Neural cell (in vitro differentiated cells): ENCODE measurements around the gene LSM8. TPM values are rescaled to one million over a fixed set of nuclear protein-coding genes. Genes with fewer than 3 reads are reported as not detected.

ENCODE experiments used
- H2AFZ ChIP-seq: fragments of 200-600, 300-800 bp; sonication (generic), shearing (Covaris generic); 2 replicates; pipeline ENCODE4 v1.6.0; 2014; ENCODE audit warnings: low read depth, mild to moderate bottlenecking, antibody characterized with exemption, low read length, moderate library complexity
- H3F3A ChIP-seq: fragments of 200-600 bp; shearing (Covaris generic); 2 replicates; pipeline ENCODE4 v1.6.1; 2016; ENCODE audit warnings: mild to moderate bottlenecking, moderate library complexity, mixed read lengths, antibody characterized with exemption, low read length; ENCODE audit not compliant: insufficient read depth, poor library complexity, severe bottlenecking
- H3K27ac ChIP-seq: fragments of 200-600, 300-800 bp; sonication (generic), shearing (Covaris generic); 2 replicates; pipeline ENCODE4 v1.5.1; 2014; ENCODE audit warnings: mild to moderate bottlenecking, low read length, moderate library complexity
- H3K27me3 ChIP-seq: fragments of 300-800, 200-600 bp; sonication (generic), shearing (Covaris generic); 2 replicates; pipeline ENCODE4 v1.6.0; 2014; ENCODE audit warnings: mild to moderate bottlenecking, low read depth, low read length, moderate library complexity; ENCODE audit not compliant: insufficient read depth
- H3K36me3 ChIP-seq: fragments of 300-800, 200-600 bp; sonication (generic), shearing (Covaris generic); 2 replicates; pipeline ENCODE4 v1.5.1; 2014; ENCODE audit warnings: mild to moderate bottlenecking, antibody characterized with exemption, low read length, moderate library complexity; ENCODE audit not compliant: insufficient read depth
- H3K4me2 ChIP-seq: fragments of 300-800, 200-600 bp; sonication (generic), shearing (Covaris generic); 2 replicates; pipeline ENCODE4 v1.6.0; 2014; ENCODE audit warnings: mild to moderate bottlenecking, low read length
- H3K4me3 ChIP-seq: fragments of 300-800, 200-600 bp; sonication (generic), shearing (Covaris generic); 2 replicates; pipeline ENCODE4 v1.5.1; 2014; ENCODE audit warnings: mild to moderate bottlenecking, low read length, moderate library complexity
- H3K79me2 ChIP-seq: fragments of 200-600 bp; shearing (Covaris generic); replicated peaks from 2 replicates; pipeline ENCODE4 v1.6.0; 2014; ENCODE audit warnings: mild to moderate bottlenecking, low read length, moderate library complexity; ENCODE audit not compliant: insufficient read depth
- H3K9ac ChIP-seq: fragments of 300-800, 200-600 bp; sonication (generic), shearing (Covaris generic); 2 replicates; pipeline ENCODE4 v1.6.1; 2016; ENCODE audit warnings: mild to moderate bottlenecking, low read length, mixed read lengths
- H3K9me2 ChIP-seq: fragments of 200-600 bp; shearing (Covaris generic); 2 replicates; pipeline ENCODE4 v1.6.1; 2016; ENCODE audit warnings: mild to moderate bottlenecking, low read length, mixed read lengths; ENCODE audit not compliant: insufficient read depth
- H3K9me3 ChIP-seq: fragments of 200-600, 300-800 bp; sonication (generic), shearing (Covaris generic); 2 replicates; pipeline ENCODE4 v1.6.1; 2016; ENCODE audit warnings: mild to moderate bottlenecking, mixed run types, low read length, moderate library complexity, mixed read lengths
- H4K20me1 ChIP-seq: fragments of 200-600 bp; shearing (Covaris generic); 2 replicates; pipeline ENCODE4 v1.6.1; 2016; ENCODE audit warnings: mild to moderate bottlenecking, mixed run types; ENCODE audit not compliant: insufficient read depth
- EP300 ChIP-seq: fragments of 450-650 bp; conservative IDR thresholded peaks from 2 replicates; pipeline ENCODE4 v1.6.1; 2014; ENCODE audit warnings: antibody characterized with exemption, mild to moderate bottlenecking, moderate library complexity; ENCODE audit not compliant: poor library complexity, severe bottlenecking
- EZH2 ChIP-seq: fragments of 200-600, 300-800 bp; shearing (Covaris generic), sonication (generic); IDR thresholded peaks from 2 replicates; pipeline ENCODE4 v1.6.1; 2014; ENCODE audit warnings: antibody characterized with exemption, low read length, borderline replicate concordance, mild to moderate bottlenecking; ENCODE audit not compliant: insufficient read depth, poor library complexity, severe bottlenecking
- MXI1 ChIP-seq: fragments of 450-650 bp; conservative IDR thresholded peaks from 2 replicates; pipeline ENCODE4 v1.6.1; 2014; ENCODE audit warnings: antibody characterized with exemption, mild to moderate bottlenecking; ENCODE audit not compliant: poor library complexity, severe bottlenecking
- POLR2AphosphoS5 ChIP-seq: IDR thresholded peaks from 2 replicates; pipeline ENCODE4 v1.6.1; 2012
- RAD21 ChIP-seq: fragments of 450-650 bp; conservative IDR thresholded peaks from 2 replicates; pipeline ENCODE4 v1.6.1; 2014; ENCODE audit warnings: antibody characterized with exemption, mild to moderate bottlenecking, moderate library complexity
- SMC3 ChIP-seq: fragments of 450-650 bp; conservative IDR thresholded peaks from 2 replicates; pipeline ENCODE4 v1.6.1; 2014; ENCODE audit warnings: antibody characterized with exemption, mild to moderate bottlenecking, moderate library complexity; ENCODE audit not compliant: poor library complexity
- TAF1 ChIP-seq: IDR thresholded peaks from 2 replicates; pipeline ENCODE4 v1.6.1; 2012; ENCODE audit warnings: low read depth
- polyA plus RNA-seq: library from polyadenylated mRNA; depleted of rRNA; stranded (reverse); fragments of >200 nt; gene quantifications from 2 replicates; pipeline ENCODE4 v1.2.3, GENCODE V29; 2014
- TF ChIP-seq, protein P1 (sequence below): IDR thresholded peaks from 2 replicates; pipeline ENCODE4 v1.6.1; 2012; ENCODE audit warnings: borderline replicate concordance
- TF ChIP-seq, protein P2 (sequence below): fragments of 450-650 bp; IDR thresholded peaks from 2 replicates; pipeline ENCODE4 v1.5.1; 2014; ENCODE audit warnings: antibody characterized with exemption, mild to moderate bottlenecking, moderate library complexity; ENCODE audit not compliant: poor library complexity, severe bottlenecking

Gene LSM8
- polyA plus RNA-seq, 1 donor from 2014 or later, result 157 TPM

DNA sequence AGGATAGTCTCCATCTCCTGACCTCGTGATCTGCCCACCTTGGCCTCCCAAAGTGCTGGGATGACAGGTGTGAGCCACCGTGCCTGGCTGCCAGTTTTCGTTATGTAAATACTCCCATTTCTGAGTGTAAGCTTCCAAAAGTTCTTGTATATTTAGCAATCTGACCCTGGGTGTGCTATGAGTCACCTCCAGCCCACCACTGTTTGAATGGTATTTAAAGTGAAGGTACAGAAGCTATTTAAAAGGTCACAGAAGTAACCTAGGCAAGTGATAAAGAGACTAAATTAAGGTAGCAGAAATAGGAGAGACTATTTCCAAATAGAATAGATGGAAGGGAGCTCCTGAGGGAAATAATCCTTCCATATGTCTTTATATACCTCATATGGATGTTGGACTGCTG is 36.6 kb downstream of the LSM8 start:
- Histone ChIP-seq H3K9me3 (no peaks in the 10 kb centered on the region), H2AFZ (no peak overlapping the region), H3K27ac (no peak overlapping the region), H3K4me3 (no peak overlapping the region), H3F3A (no peaks in the 10 kb centered on the region), H3K79me2 (no peaks in the 10 kb centered on the region), H4K20me1 (no peaks in the 10 kb centered on the region), H3K9me2 (no peaks in the 10 kb centered on the region), H3K27me3 (no peaks in the 10 kb centered on the region), H3K9ac (no peak overlapping the region), H3K4me2 (no peak overlapping the region), H3K36me3 (no peaks in the 10 kb centered on the region)
- TF ChIP-seq RAD21, result no peak
- no peak for TF ChIP-seq TAF1
- TF ChIP-seq POLR2AphosphoS5, result no peak
- TF ChIP-seq MXI1, result no peak
- TF ChIP-seq EP300, result no peak
- TF ChIP-seq SMC3, result no peak
- TF ChIP-seq, protein P1, sequence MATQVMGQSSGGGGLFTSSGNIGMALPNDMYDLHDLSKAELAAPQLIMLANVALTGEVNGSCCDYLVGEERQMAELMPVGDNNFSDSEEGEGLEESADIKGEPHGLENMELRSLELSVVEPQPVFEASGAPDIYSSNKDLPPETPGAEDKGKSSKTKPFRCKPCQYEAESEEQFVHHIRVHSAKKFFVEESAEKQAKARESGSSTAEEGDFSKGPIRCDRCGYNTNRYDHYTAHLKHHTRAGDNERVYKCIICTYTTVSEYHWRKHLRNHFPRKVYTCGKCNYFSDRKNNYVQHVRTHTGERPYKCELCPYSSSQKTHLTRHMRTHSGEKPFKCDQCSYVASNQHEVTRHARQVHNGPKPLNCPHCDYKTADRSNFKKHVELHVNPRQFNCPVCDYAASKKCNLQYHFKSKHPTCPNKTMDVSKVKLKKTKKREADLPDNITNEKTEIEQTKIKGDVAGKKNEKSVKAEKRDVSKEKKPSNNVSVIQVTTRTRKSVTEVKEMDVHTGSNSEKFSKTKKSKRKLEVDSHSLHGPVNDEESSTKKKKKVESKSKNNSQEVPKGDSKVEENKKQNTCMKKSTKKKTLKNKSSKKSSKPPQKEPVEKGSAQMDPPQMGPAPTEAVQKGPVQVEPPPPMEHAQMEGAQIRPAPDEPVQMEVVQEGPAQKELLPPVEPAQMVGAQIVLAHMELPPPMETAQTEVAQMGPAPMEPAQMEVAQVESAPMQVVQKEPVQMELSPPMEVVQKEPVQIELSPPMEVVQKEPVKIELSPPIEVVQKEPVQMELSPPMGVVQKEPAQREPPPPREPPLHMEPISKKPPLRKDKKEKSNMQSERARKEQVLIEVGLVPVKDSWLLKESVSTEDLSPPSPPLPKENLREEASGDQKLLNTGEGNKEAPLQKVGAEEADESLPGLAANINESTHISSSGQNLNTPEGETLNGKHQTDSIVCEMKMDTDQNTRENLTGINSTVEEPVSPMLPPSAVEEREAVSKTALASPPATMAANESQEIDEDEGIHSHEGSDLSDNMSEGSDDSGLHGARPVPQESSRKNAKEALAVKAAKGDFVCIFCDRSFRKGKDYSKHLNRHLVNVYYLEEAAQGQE, result no peak
- TF ChIP-seq, protein P2, sequence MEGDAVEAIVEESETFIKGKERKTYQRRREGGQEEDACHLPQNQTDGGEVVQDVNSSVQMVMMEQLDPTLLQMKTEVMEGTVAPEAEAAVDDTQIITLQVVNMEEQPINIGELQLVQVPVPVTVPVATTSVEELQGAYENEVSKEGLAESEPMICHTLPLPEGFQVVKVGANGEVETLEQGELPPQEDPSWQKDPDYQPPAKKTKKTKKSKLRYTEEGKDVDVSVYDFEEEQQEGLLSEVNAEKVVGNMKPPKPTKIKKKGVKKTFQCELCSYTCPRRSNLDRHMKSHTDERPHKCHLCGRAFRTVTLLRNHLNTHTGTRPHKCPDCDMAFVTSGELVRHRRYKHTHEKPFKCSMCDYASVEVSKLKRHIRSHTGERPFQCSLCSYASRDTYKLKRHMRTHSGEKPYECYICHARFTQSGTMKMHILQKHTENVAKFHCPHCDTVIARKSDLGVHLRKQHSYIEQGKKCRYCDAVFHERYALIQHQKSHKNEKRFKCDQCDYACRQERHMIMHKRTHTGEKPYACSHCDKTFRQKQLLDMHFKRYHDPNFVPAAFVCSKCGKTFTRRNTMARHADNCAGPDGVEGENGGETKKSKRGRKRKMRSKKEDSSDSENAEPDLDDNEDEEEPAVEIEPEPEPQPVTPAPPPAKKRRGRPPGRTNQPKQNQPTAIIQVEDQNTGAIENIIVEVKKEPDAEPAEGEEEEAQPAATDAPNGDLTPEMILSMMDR, result no peak
- no peak for TF ChIP-seq EZH2

DNA sequence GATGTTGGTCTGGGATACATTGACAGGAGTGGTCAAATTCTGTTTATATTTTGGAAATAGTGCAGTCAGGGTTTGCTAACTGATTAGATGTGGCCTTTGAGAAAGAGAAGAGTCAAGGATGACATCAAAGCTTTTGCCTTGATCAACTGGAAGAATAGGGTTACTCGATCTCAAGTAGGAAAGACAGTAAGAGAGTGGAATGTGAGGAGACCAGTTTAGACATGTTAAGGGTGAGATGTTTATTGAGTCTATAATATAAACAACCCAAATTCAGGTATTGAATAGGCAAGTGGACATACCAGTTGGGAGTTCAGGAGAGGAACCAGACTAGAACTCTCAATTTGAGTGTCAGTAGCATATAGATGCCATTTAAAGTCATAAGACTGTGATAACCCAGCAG is 38.6 kb downstream of the LSM8 start:
- Histone ChIP-seq H3K9ac (no peak overlapping the region), H3K36me3 (no peaks in the 10 kb centered on the region), H2AFZ (no peak overlapping the region), H3K79me2 (no peaks in the 10 kb centered on the region), H3K4me3 (no peak overlapping the region), H3K9me3 (no peaks in the 10 kb centered on the region), H3K27ac (no peak overlapping the region), H4K20me1 (no peaks in the 10 kb centered on the region), H3F3A (no peaks in the 10 kb centered on the region), H3K27me3 (no peaks in the 10 kb centered on the region), H3K4me2 (no peak overlapping the region), H3K9me2 (no peaks in the 10 kb centered on the region)
- TF ChIP-seq RAD21 (no peak), EP300 (no peak), SMC3 (no peak), POLR2AphosphoS5 (no peak), MXI1 (no peak), TAF1 (no peak), EZH2 (no peak)
- TF ChIP-seq, protein P1, result no peak
- TF ChIP-seq, protein P2, result no peak
